Right atrium auricular region (tissue), 2 donors: ENCODE results near the gene PDIA6. TPM values are rescaled to one million over a fixed set of nuclear protein-coding genes. Genes with fewer than 3 reads are reported as not detected.

ENCODE experiments used
- DNase-seq: peaks from one replicate; pipeline ENCODE4 v3.0.0-alpha.2; 2019; ENCODE audit warnings: low spot score
- H3K27ac ChIP-seq, 2 donors: fragments of 200-600 bp; sonication (generic); 1 replicate in 1 of 2; 2 replicates in 1 of 2; pipeline ENCODE4 v1.5.1; 2016 to 2019
- H3K27me3 ChIP-seq, 2 donors: fragments of 200-600 bp; sonication (generic); one replicate each; pipeline versions ENCODE4 v1.5.1 to v1.6.0; 2017 to 2019
- H3K36me3 ChIP-seq: fragments of 200-600 bp; sonication (generic); one replicate; pipeline ENCODE4 v1.5.1; 2016
- H3K4me1 ChIP-seq, 2 donors: fragments of 200-600 bp; sonication (generic); one replicate each; pipeline versions ENCODE4 v1.5.1 to v1.6.0; 2017 to 2019
- H3K4me3 ChIP-seq, 2 donors: fragments of 200-600 bp; sonication (generic); 1 replicate in 1 of 2; 2 replicates in 1 of 2; pipeline ENCODE4 v1.5.1; 2017 to 2019; ENCODE audit warnings: mild to moderate bottlenecking in 1 of 2, moderate library complexity in 1 of 2
- H3K9me3 ChIP-seq, 2 donors: fragments of 200-600 bp; sonication (generic); one replicate each; pipeline ENCODE4 v1.5.1; 2019
- CTCF ChIP-seq, 2 donors: fragments of 200-600 bp; sonication (generic); IDR thresholded peaks; one replicate each; pipeline ENCODE4 v1.5.1; 2019; ENCODE audit warnings: antibody characterized with exemption in 2 of 2
- total RNA-seq, 2 donors: library from RNA; depleted of rRNA; stranded (reverse); fragments of >200 nt; gene quantifications; one replicate each; pipeline ENCODE4 v1.1.0, GENCODE V29; 2016

PDIA6 gene
- total RNA-seq, 2 donors from 2014 or later: 89.0 to 94.4 TPM

- Histone ChIP-seq H3K27me3 (no peaks in the 10 kb centered on the region), H3K4me1 (peaks cover 0 to 17% of the 10 kb centered on the region in 2 donors), H3K27ac (no peak overlapping the region), H3K36me3 (no peaks in the 10 kb centered on the region), H3K4me3 (no peak overlapping the region), H3K9me3 (no peaks in the 10 kb centered on the region)
- no peak for TF ChIP-seq CTCF (IDR thresholded peaks at IDR 0.05)
- no peak for DNase-seq
Observed at GRCh38 chr2:10772868-10773215, 39.7 kb downstream of the PDIA6 start.

- H3K9me3 ChIP-seq: no peaks in the 10 kb centered on the region
- H3K4me3 ChIP-seq: no peak overlapping the region
- no peaks in the 10 kb centered on the region for H3K36me3 ChIP-seq
- H3K27me3 ChIP-seq: no peaks in the 10 kb centered on the region
- no peak for TF ChIP-seq CTCF (IDR thresholded peaks at IDR 0.05)
- peaks cover 0 to 17% of the 10 kb centered on the region in 2 donors for H3K4me1 ChIP-seq
- H3K27ac ChIP-seq: no peak overlapping the region
- no peak for DNase-seq
Observed at GRCh38 chr2:10772201-10772867, 40.3 kb downstream of the PDIA6 start.

- H3K27ac ChIP-seq: no peak overlapping the region
- TF ChIP-seq CTCF (IDR thresholded peaks at IDR 0.05): no peak
- no peak overlapping the region for H3K4me3 ChIP-seq
- no peak for DNase-seq
- no peaks in the 10 kb centered on the region for H3K27me3 ChIP-seq
- no peaks in the 10 kb centered on the region for H3K36me3 ChIP-seq
- peaks cover 0 to 17% of the 10 kb centered on the region in 2 donors for H3K4me1 ChIP-seq
- no peaks in the 10 kb centered on the region for H3K9me3 ChIP-seq
Observed at GRCh38 chr2:10771786-10772185, 40.8 kb downstream of the PDIA6 start.

GRCh38 chr2:10770956-10771750 lies 41.4 kb downstream of the PDIA6 start:
- Histone ChIP-seq H3K4me1 (peaks cover 0 to 17% of the 10 kb centered on the region in 2 donors), H3K36me3 (no peaks in the 10 kb centered on the region), H3K27me3 (no peaks in the 10 kb centered on the region), H3K4me3 (no peak overlapping the region), H3K9me3 (no peaks in the 10 kb centered on the region), H3K27ac (no peak overlapping the region)
- no peak for DNase-seq
- no peak for TF ChIP-seq CTCF (IDR thresholded peaks at IDR 0.05)

- Histone ChIP-seq H3K9me3 (no peaks in the 10 kb centered on the region), H3K27ac (no peak overlapping the region), H3K4me3 (no peak overlapping the region), H3K36me3 (no peaks in the 10 kb centered on the region), H3K4me1 (peaks cover 0 to 2% of the 10 kb centered on the region in 2 donors), H3K27me3 (no peaks in the 10 kb centered on the region)
- TF ChIP-seq CTCF (IDR thresholded peaks at IDR 0.05): no peak
- DNase-seq: no peak
Observed at GRCh38 chr2:10768063-10768507, 44.5 kb downstream of the PDIA6 start.
